HK-2 (cell line): ENCODE results near the gene PIH1D1.

Source experiments
- DNase-seq: peaks from one replicate; pipeline ENCODE4 v3.0.0-alpha.2; 2018; ENCODE audit not compliant: unreplicated experiment

PIH1D1 gene

DNA sequence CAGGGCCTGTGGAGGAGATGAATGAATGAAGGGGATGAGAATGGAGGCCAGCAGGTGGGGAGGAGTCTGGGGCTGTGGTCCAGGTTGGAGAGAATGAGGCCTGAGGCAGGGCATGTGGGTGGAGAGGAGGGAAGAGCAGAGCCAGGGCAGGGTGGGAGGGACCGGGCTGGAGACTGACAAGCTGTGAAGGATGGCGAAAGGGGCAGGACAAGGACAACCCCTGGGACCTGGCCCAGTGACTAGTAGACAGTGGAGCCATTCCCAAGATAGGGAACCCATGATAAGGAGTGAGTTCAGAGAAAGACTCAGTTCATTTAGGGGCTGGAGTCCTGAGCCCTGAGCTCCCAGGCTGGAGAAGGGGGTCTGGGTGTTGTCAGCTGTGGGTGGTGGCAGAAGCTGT lies 31.4 kb downstream of the PIH1D1 start:
- DNase-seq = no peak

DNA sequence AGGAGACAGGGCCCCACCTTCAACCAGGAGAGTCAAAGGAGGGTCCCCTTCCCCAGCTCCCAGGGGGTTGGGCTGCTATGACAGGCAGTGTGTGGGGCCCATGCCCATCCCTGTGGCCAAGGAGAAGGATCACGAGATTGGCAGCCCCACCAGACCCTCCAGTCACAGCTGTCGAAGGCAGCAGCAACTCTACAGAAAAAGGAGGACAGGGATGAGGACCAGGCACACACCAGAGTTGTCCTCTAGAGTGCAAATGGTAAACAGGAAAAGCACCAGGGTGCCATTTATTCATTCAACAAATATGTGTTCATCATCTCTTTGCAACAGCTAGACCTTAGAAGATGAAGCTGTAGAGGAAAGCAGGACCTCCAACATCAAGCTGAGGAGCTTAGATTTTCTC lies 32.4 kb downstream of the PIH1D1 start:
- DNase-seq = no peak

DNA sequence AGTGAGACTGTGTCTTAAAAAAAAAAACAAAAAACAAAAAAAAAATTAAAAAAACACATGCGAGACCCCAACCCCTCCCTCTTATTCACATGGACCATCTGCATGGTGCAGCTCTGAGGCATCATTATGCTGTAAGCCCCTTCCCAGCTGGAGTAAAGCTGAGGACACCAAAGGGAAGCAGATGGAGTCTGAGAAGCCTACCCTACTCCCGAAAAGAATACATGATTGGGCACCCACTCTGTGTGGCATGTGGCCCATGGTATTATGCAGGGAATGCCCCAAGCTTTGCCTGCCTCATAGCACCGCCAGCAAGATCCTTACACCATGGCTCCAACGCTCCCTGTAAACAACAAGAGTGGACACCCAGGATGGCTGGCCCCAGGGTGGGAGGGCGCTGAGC lies 33.1 kb downstream of the PIH1D1 start:
- no peak for DNase-seq

DNA sequence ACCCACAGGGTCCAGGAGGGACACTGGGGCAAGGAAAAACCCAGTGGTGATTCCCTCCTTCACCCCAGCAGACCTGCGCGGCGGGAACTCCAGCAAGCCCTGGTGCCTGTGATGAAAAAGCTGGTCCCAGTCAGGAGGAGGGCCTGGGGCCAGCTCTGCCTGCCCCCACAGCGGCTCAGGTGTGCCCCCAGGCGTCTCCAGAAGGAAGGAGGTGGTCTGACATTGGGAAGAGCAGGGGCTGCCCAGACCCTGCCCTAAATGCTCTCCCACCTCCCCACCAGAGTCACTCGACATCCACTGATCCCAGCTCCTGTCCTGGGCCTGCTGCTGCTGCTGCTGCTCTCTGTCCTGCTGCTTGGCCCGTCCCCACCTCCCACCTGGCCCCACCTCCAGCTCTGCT lies 34.5 kb downstream of the PIH1D1 start:
- DNase-seq = no peak

DNA sequence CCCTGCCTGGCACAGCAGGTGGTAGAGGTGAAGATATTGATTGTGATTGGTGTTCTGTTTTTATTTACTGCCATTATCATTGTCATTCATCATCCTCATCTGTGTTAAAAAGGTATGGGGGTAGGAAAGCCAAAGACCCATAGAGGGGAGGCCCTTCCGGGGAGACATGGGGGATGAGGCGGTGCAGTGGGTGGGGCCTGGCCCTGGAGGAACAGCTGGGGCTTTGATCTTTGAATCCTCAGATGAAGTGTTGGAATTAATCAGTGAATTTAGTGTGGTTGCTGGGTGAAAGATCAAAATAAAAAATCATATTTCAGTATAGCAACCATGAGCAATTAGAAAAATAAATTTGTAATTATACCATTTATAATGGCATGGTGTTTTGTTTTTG lies 35.8 kb downstream of the PIH1D1 start:
- no peak for DNase-seq

DNA sequence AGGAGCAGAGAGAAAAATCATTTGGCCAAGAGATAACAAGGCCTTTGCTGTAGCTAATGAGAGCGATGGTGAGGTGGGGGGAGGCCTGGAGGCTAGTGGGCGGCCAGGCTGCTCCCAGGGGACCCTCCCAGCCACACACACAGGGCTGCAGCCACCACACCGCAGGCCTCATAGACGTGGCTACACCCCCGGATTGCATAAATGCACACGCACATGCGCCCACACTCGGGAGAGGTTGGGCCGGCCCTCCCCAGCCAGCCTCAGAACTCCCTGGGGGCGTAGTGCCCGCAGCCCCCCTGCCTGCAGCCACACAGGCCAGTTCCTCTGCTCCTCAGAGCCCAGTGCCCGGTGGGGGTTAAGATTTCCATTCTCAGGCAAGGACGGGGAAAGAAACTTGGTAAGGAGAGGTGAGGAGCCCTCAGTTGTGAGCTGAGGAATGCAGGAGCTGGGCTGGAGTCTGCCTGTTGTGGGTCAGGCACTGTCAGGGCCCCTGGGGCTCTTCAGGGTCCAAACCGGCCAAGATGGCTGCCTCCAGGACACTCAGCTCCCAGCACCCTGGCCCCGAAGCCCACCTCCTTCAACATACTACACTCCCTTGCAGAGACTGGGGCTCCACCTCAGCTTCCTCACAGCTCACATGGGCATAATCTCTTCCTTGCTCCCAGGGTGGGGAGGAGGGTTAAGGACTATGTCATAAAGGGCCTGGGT lies 36.4 kb downstream of the PIH1D1 start:
- no peak for DNase-seq

DNA sequence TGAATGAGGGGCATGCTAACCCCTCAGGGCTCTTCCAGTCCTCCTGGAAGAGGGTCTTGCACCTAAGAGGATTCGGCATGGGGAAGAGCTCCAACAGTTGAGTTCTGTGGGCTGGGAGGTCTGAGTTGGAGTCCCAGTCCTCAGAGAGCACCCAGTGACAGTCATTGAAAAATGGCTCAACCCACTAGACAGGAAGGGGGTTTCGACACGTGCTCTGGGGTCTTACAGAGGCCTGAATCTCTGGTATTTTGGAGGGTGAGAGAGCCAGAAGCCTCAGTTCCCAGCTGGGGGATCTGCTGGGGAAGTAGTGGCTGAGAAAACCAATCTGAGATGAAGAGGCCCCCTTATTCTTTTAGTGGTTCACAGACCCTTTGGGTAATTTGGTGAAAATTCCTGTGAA lies 37.4 kb downstream of the PIH1D1 start:
- DNase-seq = no peak

DNA sequence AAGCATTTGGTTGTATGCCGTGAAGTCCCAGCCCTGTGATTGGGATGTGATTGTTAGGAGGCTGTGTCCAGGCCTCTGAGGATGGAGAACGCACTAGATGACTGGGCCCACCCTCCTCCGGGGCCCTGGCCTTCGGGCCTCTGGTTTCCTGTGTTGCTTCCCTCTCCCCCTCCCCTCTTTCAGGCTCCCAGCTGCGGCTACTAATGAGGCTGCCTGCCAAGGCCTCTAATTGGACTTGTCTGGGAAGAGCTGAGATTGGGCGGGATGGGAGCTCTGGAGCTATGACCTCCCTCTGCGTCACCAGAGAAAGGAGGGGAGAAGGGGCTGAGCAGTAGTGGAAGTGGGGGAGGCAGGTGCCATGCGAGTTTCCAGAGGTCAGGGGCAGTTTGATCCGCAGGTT lies 38.3 kb downstream of the PIH1D1 start:
- DNase-seq = no peak

DNA sequence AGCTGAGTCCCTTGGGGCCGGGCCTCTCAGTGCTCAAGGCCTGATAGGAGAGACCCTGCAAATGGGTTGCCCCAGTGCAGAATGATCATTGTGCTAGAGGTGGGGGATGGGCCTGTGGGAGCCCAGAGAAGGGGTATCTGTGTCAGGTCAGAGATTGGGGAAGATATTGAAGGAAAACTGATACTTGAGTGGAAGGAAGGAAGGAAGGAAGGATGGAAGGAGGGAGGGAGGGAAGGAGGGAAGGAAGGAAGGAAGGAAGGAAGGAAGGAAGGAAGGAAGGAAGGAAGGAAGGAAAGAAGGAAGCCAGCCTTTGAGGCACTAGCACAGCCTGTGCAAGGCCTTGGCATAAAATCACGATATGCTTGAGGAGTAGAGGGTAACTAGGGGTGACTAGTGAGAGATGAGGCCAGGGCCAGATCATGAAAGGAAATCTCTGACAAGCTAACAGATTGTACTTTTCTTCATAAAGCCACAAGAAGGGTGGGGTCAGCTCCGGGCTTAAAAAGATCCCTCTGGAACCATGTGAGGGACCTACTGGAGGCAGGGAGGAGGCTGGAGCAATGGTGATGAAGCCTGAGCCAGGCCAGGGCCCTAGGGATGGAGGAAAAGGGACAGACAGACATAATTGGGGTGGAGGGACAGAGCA lies 39.8 kb downstream of the PIH1D1 start:
- no peak for DNase-seq

DNA sequence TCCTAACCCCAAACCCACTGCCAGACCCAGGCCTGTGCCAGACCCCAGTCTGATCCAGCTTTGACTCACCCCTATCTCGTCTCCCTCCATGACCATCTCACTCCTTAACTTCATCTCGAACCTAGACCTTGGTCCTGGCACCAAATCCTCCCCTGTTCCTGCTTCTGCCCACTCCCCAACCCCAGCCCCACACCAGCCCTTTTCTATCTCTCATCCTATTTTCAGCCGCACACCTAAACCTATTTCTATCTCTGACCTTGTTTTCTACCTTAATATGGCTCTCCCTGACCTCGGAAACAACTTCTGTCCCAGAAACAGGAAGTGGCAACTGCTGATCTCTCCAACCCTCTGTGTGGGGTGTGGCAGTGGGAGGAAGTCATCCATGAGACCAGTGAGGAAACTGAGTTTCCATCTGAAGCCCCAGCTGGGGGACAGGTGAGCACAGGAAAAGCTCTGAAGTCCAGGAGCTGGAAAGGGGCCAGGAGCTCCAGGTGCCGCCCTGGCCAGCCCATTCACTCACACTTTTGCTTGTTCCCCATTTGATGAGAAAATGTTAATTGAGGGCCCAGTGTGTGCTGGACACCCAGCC lies 42.1 kb downstream of the PIH1D1 start:
- no peak for DNase-seq

DNA sequence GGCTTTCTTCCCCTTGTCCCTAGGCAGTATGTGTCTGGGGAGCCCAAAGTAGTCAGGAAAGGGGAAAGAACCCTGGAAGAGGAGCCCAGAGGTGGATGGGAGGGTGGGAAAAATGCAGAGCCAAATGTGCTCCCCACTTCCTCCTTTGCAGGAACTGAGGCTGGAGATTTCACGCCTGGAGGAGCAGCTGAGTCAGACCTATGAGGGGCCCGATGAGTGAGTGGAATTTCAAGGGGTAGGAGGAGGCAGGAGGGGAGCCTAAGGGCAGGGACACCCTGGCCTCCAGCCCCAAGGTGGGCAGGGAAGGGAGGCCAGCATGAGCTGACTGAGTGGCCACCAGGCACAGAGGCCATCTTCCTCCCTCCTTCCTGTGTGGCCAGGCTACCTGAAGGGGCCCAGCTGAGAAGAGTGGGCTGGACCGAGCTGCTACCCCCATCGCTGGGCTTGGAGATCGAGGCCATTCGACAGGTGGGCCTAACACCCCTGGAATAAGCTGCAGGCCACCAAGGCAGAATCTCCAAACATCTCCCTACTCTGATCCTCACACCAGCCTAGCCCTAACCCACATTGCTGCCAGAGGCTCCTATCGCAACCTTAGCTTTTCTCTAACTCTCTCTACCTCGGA lies 42.7 kb downstream of the PIH1D1 start:
- DNase-seq = peak; percentile 71

DNA sequence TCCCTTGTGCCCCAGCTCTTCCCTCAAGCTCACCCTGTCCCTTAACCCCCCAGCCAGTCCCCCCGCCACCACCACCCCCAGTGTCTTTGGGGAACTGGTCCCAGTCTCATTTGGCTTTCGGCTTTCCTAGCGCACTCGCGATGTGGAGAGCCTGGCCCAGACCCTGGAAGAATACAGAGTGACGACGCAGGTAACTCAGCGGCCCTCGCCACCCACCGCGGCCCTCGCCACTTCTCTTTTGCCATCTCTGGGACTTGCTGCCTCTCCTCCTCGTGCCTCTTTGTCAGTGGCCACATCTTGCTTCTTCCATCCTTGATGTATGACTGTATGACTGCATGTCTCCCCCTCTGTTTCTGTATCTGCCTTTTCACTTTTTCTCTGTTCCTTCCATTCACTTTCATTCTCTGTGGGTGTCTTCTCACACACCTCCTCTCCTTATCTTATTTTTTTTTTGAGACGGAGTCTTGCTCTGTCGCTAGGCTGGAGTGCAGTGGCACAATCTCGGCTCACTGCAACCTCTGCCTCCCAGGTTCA lies 44.1 kb downstream of the PIH1D1 start:
- no peak for DNase-seq

DNA sequence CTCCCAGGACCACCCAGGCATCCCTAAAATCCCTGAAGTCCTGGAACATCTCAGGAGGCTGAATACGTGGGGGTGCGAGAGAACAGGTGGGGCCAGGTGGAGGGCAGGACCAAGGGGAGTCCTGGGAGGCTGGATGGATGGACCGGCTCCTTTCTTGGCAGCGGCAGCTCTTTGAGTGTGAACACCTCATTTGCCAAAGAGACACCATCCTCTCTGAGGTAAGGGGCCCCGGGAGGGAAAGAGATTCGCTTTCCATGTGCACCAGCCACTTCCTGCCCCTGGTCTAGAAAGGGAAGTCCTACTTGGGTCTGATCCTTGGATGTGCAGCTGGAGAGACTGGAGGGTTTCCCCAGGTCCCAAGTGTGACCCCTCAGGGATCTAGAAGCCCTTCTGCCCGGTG lies 44.5 kb downstream of the PIH1D1 start:
- DNase-seq = no peak

DNA sequence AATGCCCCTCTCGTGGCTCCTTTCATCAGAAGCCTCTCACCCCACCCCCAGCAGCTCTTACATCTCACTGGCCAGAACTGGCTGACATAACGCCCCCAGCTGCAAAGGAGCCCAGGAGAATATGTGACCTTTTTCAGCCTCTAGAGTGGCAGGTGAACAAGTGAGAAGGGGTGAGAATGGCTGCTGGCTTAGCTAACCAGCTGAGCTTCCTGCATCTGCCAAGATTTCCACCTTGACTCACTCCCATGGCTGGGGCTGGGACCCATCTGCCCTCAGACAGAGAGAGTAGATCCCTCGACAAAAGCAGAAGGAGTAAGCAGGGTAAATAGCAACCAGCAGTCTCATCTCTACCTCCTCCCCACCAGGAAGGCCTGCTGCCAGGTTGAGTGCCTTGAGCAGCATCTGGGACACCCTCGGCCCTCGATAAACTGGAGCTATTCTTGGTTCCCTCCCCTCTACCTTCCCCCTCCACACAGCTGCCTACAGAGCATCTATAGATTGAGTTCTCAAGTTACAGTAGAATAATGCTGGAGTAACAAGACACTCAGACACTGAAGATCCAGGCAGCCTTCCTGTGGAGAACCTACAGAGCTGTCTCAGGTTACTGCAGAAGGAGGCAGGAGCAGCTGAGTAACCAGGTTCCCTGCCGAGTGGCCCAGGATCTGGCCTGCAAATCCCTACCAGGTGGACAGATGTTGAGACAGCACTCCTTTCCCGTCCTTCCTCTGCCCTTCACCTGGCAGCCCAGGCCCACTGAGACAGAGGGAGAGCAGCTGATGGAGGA lies 48.0 kb downstream of the PIH1D1 start:
- no peak for DNase-seq

DNA sequence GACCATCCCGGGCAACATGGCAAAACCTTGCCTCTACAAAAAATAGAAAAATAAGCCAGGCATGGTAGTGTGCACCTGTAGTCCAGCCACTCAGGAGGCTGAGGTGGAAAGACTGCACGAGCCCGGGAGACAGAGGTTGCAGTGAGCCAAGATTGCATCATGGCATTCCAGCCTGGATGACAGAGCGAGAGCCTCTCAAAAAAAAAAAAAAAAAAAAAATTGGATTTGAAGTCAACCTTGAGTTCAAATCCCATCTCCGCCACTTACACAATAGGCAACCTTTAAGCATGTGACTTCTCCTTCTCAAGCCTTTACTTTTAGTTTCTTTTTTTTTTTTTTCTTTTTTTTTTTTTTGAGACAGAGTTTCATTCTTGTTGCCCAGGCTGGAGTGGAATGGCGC lies 51.6 kb downstream of the PIH1D1 start:
- no peak for DNase-seq

DNA sequence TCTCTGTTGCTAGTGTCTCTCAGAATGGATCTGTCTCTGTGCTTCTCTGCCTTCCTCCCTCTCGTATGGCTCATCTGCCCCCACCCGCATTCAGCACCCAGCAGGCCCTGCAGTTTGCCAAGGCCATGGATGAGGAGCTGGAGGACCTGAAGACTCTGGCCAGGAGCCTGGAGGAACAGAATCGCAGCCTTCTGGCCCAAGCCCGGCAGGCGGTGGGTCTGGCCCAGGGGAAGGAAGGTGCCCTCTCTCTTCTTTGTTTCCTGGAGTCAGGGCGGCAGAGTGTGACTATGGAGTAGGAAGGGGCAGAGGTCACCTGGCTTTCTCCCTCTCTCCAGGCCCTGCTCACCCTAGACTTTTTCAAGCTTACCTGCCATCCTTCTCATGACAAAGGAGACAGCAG lies 52.7 kb downstream of the PIH1D1 start:
- DNase-seq = no peak

DNA sequence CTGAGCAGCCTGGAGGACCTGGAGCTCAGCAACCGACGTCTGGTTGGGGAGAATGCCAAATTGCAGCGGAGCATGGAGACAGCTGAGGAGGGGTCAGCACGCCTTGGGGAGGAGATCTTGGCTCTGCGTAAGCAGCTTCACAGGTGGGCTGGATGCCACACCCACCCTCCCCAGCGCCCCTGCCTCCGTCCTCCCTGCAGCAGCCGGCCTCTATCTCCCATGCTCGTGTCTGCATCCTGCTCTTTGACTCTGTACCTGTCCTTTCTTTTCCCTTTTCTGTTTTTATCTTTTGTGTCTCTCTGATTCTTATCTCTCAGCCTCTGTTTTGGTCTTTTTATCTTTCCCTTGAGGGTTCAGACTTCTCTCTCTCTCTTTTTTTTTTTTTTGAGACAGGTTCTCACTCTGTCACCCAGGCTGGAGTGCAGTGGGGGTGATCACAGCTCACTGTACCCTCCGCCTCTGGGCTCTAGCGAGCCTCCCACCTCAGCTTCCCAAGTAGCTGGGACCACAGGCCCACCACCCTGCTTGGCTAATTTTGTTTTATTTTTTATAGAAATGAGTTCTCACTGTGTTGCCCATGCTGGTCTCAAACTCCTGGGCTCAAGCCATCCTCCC lies 53.5 kb downstream of the PIH1D1 start:
- DNase-seq = no peak

DNA sequence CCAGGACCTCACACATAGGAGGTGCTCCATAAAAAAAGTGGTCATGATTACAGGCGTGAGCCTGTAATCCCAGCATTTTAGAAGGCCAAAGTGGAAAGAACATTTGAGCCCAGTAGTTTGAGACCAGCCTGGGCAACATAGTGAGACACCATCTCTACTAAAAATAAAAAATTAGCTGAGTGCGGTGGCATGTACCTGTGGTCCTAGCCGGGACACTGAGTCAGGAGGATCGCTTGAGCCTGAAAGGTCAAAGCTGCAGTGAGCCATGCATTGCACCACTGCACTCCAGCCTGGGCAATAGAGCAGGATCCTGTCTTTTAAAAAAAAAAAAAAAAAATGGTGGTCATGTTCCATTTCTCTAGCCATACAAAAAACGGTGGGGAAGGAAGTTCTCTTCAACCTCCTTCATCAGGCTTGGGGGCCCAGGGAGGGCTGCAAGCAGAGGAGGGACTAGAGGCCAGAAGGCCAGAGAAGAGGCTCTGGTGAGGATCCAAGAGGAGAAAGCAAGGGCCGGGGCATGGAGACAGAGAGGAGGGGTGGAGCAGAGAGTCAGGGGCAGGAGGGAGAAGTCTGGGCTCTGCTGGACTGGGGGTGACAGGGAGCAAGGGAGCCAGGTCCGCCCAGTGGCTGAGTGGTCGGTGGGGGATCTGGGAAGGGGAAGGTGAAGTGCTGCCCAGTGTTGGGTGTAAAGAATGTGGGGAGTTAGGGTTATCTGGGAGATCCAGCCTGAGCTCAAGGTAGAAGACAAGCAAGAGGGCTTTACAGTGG lies 54.7 kb downstream of the PIH1D1 start:
- no peak for DNase-seq
